Ureter (tissue), 1 donor: ENCODE measurements around the gene CCDC117. TPM values are rescaled to one million over a fixed set of nuclear protein-coding genes. Genes with fewer than 3 reads are reported as not detected.

ENCODE experiments used
- DNase-seq: peaks from one replicate; pipeline ENCODE4 v3.0.0-alpha.2; 2020; ENCODE audit warnings: low spot score
- total RNA-seq: library from RNA; stranded (reverse); gene quantifications from one replicate; pipeline ENCODE4 v1.2.4, GENCODE V29; 2023
- donor health status: DM: yes; HTN: yes; CAD: no.

CCDC117 gene
- total RNA-seq, 1 donor from 2014 or later, result 12.2 TPM

DNA sequence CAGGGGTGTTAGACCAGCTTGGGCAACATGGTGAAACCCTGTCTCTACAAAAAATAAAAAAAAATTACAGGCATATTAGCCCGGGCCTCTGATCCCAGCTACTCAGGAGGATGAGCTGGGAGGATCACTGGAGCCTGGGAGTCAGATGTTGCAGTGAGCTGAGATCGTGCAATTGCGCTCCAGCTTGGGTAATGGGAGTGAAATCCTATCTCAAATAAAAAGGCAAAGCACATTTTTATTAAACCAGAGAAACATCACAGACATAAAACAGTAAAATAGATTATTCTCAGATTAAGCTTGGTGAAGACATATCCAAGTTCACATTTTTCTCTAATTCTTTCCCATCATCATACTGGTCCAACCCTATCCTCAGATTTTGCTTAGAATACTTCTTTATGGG is 57.9 kb downstream of the CCDC117 start:
- DNase-seq, result no peak

DNA sequence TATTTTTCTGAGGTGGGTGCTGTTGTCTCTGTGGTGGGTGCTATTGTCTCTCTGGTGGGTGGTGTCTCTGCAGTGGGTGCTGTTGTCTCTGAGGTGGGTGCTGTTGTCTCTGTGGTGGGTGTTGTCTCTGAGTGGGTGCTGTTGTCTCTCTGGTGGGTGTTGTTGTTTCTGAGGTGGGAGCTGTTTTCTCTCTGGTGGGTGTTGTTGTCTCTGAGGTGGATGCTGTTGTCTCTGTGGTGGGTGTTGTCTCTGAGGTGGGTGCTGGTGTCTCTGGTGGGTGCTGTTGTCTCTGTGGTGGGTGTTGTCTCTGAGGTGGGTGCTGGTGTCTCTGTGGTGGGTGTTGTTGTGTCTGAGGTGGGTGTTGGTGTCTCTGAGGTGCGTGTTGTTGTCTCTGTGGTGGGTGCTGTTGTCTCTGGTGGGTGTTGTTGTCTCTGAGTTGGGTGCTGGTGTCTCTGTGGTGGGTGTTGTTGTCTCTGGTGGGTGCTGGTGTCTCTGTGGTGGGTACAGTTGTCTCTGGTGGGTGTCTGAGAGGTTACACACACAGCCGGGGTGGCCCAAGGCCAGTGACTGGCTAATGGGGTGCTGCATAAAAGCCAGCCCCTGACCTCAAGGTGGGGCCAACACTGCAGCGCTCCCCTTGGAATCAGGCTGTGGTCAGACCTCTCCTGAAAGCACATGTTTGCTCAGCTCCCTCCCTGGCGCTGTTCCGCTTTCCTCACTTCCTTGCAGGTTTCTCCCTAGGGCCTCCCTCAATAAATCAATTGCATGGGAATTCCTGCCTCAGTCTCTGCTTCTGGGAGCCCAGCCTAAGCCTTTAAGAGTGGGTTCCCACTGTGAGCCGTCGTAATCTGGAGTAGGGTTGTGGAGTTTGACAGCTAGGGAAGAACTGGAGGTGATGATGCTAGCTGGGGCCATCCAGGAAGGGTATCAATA is 58.9 kb downstream of the CCDC117 start:
- no peak for DNase-seq

DNA sequence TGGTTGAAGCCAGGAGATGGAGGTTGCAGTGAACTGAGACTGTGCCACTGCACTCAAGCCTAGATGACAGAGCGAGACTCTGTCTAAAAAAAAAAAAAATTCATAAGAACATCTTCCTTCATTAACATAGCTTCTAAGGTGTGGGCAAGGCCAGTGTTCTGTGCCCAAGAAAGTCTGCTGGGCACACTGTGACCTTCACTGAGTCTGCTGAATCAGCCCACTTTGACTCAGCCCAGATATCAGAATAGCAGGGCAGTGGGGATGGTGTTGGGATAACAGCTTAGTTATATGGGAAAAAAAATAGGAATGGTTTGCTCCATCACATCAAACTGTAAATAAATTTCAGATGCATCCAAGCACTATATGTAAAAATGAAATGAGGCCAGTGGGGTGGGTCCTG is 60.2 kb downstream of the CCDC117 start:
- no peak for DNase-seq

DNA sequence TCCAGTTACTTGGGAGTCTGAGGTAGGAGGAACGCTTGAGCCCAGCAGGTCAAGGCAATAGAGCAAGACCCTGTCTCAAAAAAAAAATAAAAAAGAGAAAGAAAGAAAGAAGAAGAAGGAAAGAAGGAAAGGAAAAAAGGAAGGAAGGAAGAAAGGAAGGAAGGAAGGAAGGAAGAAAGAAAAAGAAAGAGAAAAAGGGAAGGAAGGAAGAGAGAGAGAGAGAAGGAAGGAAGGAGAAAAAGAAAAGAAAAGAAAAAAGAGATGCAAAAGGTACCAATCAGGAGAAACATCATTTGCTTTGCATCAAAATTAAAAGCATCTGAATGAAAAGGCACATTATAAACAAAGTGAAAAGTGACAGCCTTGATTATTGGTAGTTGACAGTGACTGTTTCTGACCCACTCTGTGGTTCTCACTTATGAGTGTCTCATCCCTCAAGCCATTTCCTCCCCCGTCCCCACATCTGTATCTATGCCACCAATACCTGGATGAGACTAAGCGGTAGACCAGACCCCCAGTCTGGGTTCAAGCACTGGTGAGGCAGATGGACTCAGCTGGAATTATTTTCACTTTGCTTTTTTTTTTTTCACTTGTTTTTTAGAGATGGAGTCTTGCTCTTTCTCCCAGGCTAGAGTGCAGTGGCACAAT is 60.9 kb downstream of the CCDC117 start:
- no peak for DNase-seq

DNA sequence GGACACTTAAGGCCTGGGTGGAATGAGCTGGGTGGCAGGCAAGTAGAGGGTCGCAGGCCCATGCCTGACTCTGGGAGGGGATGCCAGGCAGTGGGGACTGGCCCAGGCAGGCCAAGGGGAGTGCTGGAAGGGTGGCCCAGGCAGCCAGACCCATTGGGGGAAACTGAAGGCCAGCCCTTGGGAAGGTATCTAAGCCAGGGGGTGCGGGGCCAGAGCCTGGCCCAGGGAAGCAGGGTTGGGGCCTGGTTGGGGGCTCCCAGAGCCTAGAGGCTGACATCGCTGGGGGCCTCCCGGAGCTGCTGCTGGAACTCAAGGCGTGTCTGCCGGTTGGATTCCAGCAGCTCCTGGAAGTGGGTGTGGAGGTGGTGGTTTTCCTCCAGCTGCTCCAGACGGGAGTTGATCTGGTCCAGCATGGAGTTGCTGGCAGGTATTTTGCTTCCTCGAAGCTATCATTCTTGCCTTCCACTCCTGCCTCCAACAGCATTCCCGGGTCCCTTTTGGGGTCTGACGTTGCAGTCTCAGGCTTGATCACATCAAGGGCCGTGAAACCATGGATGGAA is 63.2 kb downstream of the CCDC117 start:
- DNase-seq, result no peak

GRCh38 chr22:28837640-28838039 is 65.1 kb downstream of the CCDC117 start:
- no peak for DNase-seq

Other genes starting within 250 kb of the CCDC117 start
- 56.8 TPM for gene TTC28, start 92.9 kb upstream of the CCDC117 start, total RNA-seq
- 8.4 TPM for gene CHEK2, start 30.9 kb upstream of the CCDC117 start, total RNA-seq
- gene HSCB, start 30.7 kb upstream of the CCDC117 start, total RNA-seq, result 17.3 TPM
- gene XBP1, start 27.9 kb downstream of the CCDC117 start, total RNA-seq, result 262 TPM
- gene ZNRF3, start 110.9 kb downstream of the CCDC117 start, total RNA-seq, result 9.6 TPM